Subcutaneous adipose tissue (tissue), 4 donors: Measurements from ENCODE around the gene CRY1. TPM values are rescaled to one million over a fixed set of nuclear protein-coding genes. Genes with fewer than 3 reads are reported as not detected.

Source experiments
- CTCF ChIP-seq: fragments of 450-650 bp; IDR thresholded peaks from one replicate; pipeline ENCODE4 v1.5.1; 2016; ENCODE audit warnings: low read depth, mild to moderate bottlenecking, control low read depth, antibody characterized with exemption, moderate library complexity
- total RNA-seq, 4 donors: library from RNA; depleted of rRNA; stranded (reverse); fragments of >200 nt; gene quantifications; one replicate each; pipeline ENCODE4 v1.1.0, GENCODE V29; 2016

CRY1 gene
- total RNA-seq, 4 donors from 2014 or later: 13.0 to 40.9 (median 16.8) TPM

GRCh38 chr12:107096571-107096970 is 3.2 kb upstream of the CRY1 start:
- no peak for TF ChIP-seq CTCF

- TF ChIP-seq CTCF: no peak
Observed at GRCh38 chr12:107094183-107094448, 767 bp upstream of the CRY1 start.

- TF ChIP-seq CTCF: no peak
Observed at GRCh38 chr12:107092669-107093416, 506 bp downstream of the CRY1 start.

GRCh38 chr12:107091989-107092641 is 1.2 kb downstream of the CRY1 start:
- TF ChIP-seq CTCF: no peak

GRCh38 chr12:107091381-107091780 is 2.0 kb downstream of the CRY1 start:
- TF ChIP-seq CTCF: no peak

- TF ChIP-seq CTCF: no peak
Observed at GRCh38 chr12:107090711-107091110, 2.6 kb downstream of the CRY1 start.

GRCh38 chr12:107088912-107089311 is 4.4 kb downstream of the CRY1 start:
- no peak for TF ChIP-seq CTCF
